Spleen (tissue), 11 donors: Measurements from ENCODE around the gene KRTDAP. TPM values are rescaled to one million over a fixed set of nuclear protein-coding genes. Genes with fewer than 3 reads are reported as not detected.

Experiments used
- DNase-seq: peaks from one replicate; pipeline ENCODE4 v3.0.0-alpha.2; 2020
- H3K27ac ChIP-seq, 8 donors: fragments of 200-600 bp; sonication (generic) in 7 of 8; 1 replicate in 4 of 8; 2 replicates in 4 of 8; pipeline versions ENCODE4 v1.5.0 to v1.8.0; 2016 to 2021; ENCODE audit warnings: inconsistent platforms in 4 of 8, mild to moderate bottlenecking in 4 of 8, moderate library complexity in 1 of 8
- H3K27me3 ChIP-seq, 7 donors: fragments of 200-600 bp; sonication (generic) in 6 of 7; replicated peaks in 1 of 7; 1 replicate in 4 of 7; 2 replicates in 3 of 7; pipeline versions ENCODE4 v1.5.0 to v1.8.0; 2016 to 2021; ENCODE audit warnings: inconsistent platforms in 3 of 7, mild to moderate bottlenecking in 1 of 7
- H3K36me3 ChIP-seq, 6 donors: fragments of 200-600 bp; sonication (generic) in 5 of 6; 1 replicate in 4 of 6; 2 replicates in 2 of 6; pipeline versions ENCODE4 v1.5.0 to v1.8.0; 2016 to 2021; ENCODE audit warnings: inconsistent platforms in 2 of 6
- H3K4me1 ChIP-seq, 6 donors: fragments of 200-600 bp; sonication (generic) in 5 of 6; 1 replicate in 3 of 6; 2 replicates in 3 of 6; pipeline versions ENCODE4 v1.5.0 to v1.8.0; 2016 to 2021; ENCODE audit warnings: inconsistent platforms in 3 of 6
- H3K4me3 ChIP-seq, 8 donors: fragments of 200-600 bp; sonication (generic) in 7 of 8; 1 replicate in 4 of 8; 2 replicates in 4 of 8; pipeline versions ENCODE4 v1.5.0 to v1.8.0; 2016 to 2021; ENCODE audit warnings: inconsistent platforms in 4 of 8, mild to moderate bottlenecking in 4 of 8, moderate library complexity in 2 of 8
- H3K9me3 ChIP-seq, 8 donors: fragments of 200-600 bp; sonication (generic) in 7 of 8; 1 replicate in 4 of 8; 2 replicates in 4 of 8; pipeline versions ENCODE4 v1.5.0 to v1.8.0; 2016 to 2021; ENCODE audit warnings: inconsistent platforms in 4 of 8
- POLR2A ChIP-seq, 3 donors: fragments of 450-650 bp; IDR thresholded peaks; one replicate each; pipeline ENCODE4 v1.5.1; 2017; ENCODE audit warnings: antibody characterized with exemption in 3 of 3, mild to moderate bottlenecking in 1 of 3
- POLR2AphosphoS5 ChIP-seq, 3 donors: sonication (generic); formaldehyde crosslinking; IDR thresholded peaks; one replicate each; pipeline ENCODE4 v1.5.1; 2017; ENCODE audit warnings: antibody characterized with exemption in 3 of 3
- WGBS, 5 donors: extraction: QIAGEN DNeasy Blood & Tissue Kit in 3 of 5; methylation state at CpG; one replicate each; pipeline versions ENCODE4 v1.1.5 to v1.1.7; 2013 to 2018; 5-methylcytosine and 5-hydroxymethylcytosine counted together
- intact Hi-C: fragments of 100-400 bp; cut with DNase I; formaldehyde crosslinking; loops from one replicate; pipeline ENCODE4 v1.15.0; 2023; ENCODE audit warnings: low total_unique reads
- polyA plus RNA-seq, 3 donors: library from polyadenylated mRNA; stranded (reverse); fragments of 200-250 nt; gene quantifications; one replicate each; pipeline ENCODE4 v1.2.1, GENCODE V29; 2013
- total RNA-seq, 7 donors: library from RNA; depleted of rRNA in 3 of 7; stranded (reverse); fragments of >200 nt in 3 of 7; fragmentation: NEBNext Ultra II Directional in 4 of 7; extraction: Animal tissue kit (Norgen Biotek cat#: 25700) in 4 of 7; gene quantifications; one replicate each; pipeline versions ENCODE4 v1.1.0 to v1.2.1, GENCODE V29; 2016 to 2021
- TF ChIP-seq, protein P1 (sequence below), 11 experiments: fragments of 200-600 bp in 7 of 11; fragments of 450-650 bp in 4 of 11; sonication (generic) in 4 of 11; IDR thresholded peaks in 8 of 11; conservative IDR thresholded peaks in 3 of 11; 1 replicate in 7 of 11; 2 replicates in 4 of 11; pipeline versions ENCODE4 v1.4.0 to v1.8.0; 2016 to 2021; ENCODE audit warnings: antibody characterized with exemption in 11 of 11, inconsistent platforms in 4 of 11, mild to moderate bottlenecking in 1 of 11
- donor health status: healthy with polysubstance abuse.
- donor health status: DM: no; HTN: no; CAD: no; lungs with moderate emphysema.
- donor health status: DM: no; HTN: no; CAD: no.
- donor health status: Bipolar disorder and iron deficiency.
- donor health status: healthy.
- donor health status: DM: no; HTN: no; CAD: no.
- donor health status: DM: yes; HTN: yes; CAD: no.

KRTDAP gene
- total and polyA plus RNA-seq, 10 donors, result 3.1 TPM; not detected in 9

DNA sequence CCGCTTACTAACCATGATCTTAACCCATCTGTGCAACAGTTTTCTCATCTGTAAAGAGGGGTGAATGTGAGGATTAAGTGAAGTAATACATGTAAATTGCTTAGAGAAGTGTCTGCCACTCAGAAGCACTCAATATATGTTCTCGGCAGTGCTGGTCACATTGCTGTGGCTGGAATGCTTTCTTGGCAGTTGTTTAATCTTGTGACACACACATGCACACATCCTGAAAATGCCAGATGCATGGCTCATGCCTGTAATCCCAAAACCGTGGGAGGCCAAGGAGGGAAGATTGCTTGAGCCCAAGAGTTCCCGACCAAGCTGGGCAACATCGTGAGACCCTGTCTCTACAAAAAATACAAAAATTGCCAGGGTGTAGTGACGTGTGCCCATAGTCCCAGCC is 28.0 kb upstream of the KRTDAP start:
- Histone ChIP-seq H3K4me3 (no peak overlapping the region), H3K27me3 (peaks cover 0 to 28% (median 6%) of the 10 kb centered on the region in 7 donors), H3K36me3 (no peaks in the 10 kb centered on the region), H3K9me3 (no peaks in the 10 kb centered on the region), H3K4me1 (no peaks in the 10 kb centered on the region), H3K27ac (no peak overlapping the region)
- DNase-seq, result no peak
- intact Hi-C loops, result no loop called here
- TF ChIP-seq POLR2A (IDR thresholded peaks at IDR 0.05) (no peak), POLR2AphosphoS5 (IDR thresholded peaks at IDR 0.05) (no peak)
- TF ChIP-seq, protein P1, sequence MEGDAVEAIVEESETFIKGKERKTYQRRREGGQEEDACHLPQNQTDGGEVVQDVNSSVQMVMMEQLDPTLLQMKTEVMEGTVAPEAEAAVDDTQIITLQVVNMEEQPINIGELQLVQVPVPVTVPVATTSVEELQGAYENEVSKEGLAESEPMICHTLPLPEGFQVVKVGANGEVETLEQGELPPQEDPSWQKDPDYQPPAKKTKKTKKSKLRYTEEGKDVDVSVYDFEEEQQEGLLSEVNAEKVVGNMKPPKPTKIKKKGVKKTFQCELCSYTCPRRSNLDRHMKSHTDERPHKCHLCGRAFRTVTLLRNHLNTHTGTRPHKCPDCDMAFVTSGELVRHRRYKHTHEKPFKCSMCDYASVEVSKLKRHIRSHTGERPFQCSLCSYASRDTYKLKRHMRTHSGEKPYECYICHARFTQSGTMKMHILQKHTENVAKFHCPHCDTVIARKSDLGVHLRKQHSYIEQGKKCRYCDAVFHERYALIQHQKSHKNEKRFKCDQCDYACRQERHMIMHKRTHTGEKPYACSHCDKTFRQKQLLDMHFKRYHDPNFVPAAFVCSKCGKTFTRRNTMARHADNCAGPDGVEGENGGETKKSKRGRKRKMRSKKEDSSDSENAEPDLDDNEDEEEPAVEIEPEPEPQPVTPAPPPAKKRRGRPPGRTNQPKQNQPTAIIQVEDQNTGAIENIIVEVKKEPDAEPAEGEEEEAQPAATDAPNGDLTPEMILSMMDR (IDR thresholded peaks at IDR 0.05 in 8 of 11, conservative IDR thresholded peaks at IDR 0.05 in 3 of 11), result no peak
- 67 to 83% (median 73%) methylated on average over 6 of the region's 6 CpGs for WGBS, 5 donors

DNA sequence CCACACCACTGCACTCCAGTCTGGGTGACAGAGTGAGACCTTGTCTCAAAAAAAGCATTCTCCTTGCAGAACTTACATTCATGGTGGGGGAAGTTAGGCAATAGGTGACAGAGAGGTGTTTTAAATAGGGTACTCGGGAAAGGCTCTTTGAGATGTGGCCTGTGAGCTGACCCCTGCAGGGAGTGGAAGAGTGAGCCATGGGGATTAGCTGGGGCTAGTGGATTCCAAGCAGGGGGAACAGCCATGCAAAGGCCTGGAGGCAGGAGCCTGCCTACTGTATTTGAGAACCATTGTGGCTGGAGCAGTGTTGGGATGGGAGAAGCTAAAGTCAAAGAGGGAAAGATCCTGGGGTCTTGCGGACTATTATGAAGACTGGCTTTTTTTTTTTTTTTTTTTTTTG is 27.1 kb upstream of the KRTDAP start:
- H3K9me3 ChIP-seq, result no peaks in the 10 kb centered on the region
- 78 to 89% (median 83%) methylated on average over 2 of the region's 2 CpGs for WGBS, 5 donors
- H3K36me3 ChIP-seq, result no peaks in the 10 kb centered on the region
- no peaks in the 10 kb centered on the region for H3K4me1 ChIP-seq
- TF ChIP-seq POLR2AphosphoS5 (IDR thresholded peaks at IDR 0.05), result no peak
- no peak overlapping the region for H3K27ac ChIP-seq
- peaks cover 0 to 38% (median 10%) of the 10 kb centered on the region in 7 donors for H3K27me3 ChIP-seq
- no peak for DNase-seq
- H3K4me3 ChIP-seq, result no peak overlapping the region
- intact Hi-C loops, result no loop called here

DNA sequence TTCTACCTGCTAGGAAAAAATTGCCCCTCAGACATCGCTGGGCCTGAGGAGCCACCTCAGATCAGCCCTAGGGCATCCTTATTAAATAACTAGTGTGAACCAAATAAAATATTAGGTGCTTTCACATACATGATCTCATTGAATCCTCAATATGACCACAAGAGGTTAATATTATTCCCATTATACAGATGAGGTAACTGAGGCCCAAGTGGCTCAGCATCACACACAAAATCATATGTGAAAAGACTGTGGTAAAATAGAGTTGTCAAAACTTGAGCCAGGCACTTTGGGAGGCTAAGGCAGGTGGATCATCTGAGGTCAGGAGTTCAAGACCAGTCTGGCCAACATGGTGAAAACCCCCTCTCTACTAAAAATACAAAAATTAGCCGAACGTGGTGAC is 26.0 kb upstream of the KRTDAP start:
- whole genome bisulfite sequencing, 5 donors, result 83 to 91% (median 85%) methylated on average over 3 of the region's 3 CpGs
- Histone ChIP-seq H3K36me3 (no peaks in the 10 kb centered on the region), H3K9me3 (no peaks in the 10 kb centered on the region), H3K4me1 (no peaks in the 10 kb centered on the region), H3K4me3 (no peak overlapping the region), H3K27me3 (peaks cover 0 to 48% (median 10%) of the 10 kb centered on the region in 7 donors), H3K27ac (no peak overlapping the region)
- intact Hi-C loops, result no loop called here
- DNase-seq, result no peak
- no peak for TF ChIP-seq POLR2A (IDR thresholded peaks at IDR 0.05)
- no peak for TF ChIP-seq POLR2AphosphoS5 (IDR thresholded peaks at IDR 0.05)
- TF ChIP-seq, protein P1 (IDR thresholded peaks at IDR 0.05 in 8 of 11, conservative IDR thresholded peaks at IDR 0.05 in 3 of 11), result no peak

DNA sequence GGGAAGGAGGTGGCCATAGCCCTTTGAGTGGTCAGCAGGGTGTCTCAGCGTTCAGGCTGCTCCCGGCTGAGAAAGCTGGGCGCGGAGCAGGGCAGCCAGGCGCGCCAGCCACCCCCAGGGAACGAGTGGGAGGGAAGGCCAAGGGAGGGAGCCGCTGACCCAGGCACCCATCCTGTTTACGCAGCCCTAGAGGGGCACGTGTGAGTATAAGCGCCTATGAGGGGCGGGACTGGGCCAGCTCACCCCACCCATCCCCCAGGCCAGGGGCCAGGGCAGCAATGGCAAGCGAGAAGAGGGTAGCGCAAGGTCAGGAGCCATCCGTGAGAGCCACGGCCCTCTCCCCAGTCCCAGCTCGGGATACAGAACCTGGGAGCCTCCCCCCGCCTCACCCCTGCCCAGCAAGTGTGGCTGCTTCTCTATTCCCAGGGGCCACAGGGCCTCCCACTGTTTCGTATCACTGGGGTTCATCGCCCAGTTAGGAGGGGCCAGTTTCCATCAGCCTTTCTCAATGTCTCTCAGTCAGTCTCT is 24.1 kb upstream of the KRTDAP start:
- Histone ChIP-seq H3K27ac (no peak overlapping the region), H3K4me3 (no peak overlapping the region), H3K36me3 (no peaks in the 10 kb centered on the region), H3K9me3 (no peaks in the 10 kb centered on the region), H3K4me1 (peaks cover 9 to 18% (median 14%) of the 10 kb centered on the region in 6 donors), H3K27me3 (peaks cover 0 to 68% (median 20%) of the 10 kb centered on the region in 7 donors)
- 24 to 46% (median 28%) methylated on average over 18 to 20 of the region's 20 CpGs for WGBS, 5 donors
- DNase-seq, result no peak
- no peak for TF ChIP-seq POLR2A (IDR thresholded peaks at IDR 0.05)
- TF ChIP-seq POLR2AphosphoS5 (IDR thresholded peaks at IDR 0.05), result peak in 1 of 3 donors; percentile 18
- intact Hi-C loops, result no loop called here

DNA sequence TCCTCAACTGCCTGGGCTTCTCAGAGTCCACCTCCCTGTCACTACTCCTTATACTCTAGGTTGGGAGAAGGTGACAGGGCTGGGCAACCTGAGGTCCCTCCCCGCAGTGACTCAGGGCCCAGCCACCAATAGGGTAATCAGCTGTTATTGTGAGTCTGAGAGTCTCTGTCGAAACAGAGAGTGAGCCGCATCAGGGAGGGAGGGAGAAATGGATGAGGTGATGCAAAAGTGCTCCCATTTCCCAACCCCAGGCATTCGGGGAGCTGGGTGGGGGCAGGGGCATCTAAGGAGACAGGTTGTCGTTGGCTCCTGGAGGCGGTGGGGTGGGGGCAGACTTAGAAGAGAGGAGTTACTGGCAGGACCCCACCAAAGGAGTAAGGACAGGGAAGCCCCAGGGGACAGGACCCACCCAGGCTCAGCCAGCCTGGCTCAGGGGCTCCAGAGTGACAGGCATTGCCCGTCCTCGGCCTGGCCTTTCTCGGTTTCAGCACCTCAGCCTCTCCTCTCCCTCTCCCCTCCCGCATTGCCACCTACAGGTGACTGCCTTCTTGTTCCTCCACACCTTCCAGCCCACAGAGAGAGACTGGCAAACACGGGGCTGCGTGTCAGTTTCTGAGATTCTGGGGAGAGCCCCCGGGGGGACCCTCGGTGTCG is 23.5 kb upstream of the KRTDAP start, which contains the start of gene DMKN:
DMKN (minus strand) TSS at position 22 of the 654 bp plus-strand sequence. CDS start 174 bp downstream, outside the sequence.
- Histone ChIP-seq H3K4me3 (no peak within 1 kb of the TSS), H3K4me1 (peaks cover 9 to 23% (median 16%) of the 10 kb centered on the region in 6 donors), H3K27ac (no peak within 1 kb of the TSS), H3K27me3 (peaks cover 0 to 73% (median 24%) of the 10 kb centered on the region in 7 donors), H3K9me3 (no peaks in the 10 kb centered on the region), H3K36me3 (no peaks in the 10 kb centered on the region)
- DNase-seq, result no peak
- no peak for TF ChIP-seq POLR2AphosphoS5 (IDR thresholded peaks at IDR 0.05)
- TF ChIP-seq, protein P1 (IDR thresholded peaks at IDR 0.05 in 8 of 11, conservative IDR thresholded peaks at IDR 0.05 in 3 of 11), result no peak
- no peak for TF ChIP-seq POLR2A (IDR thresholded peaks at IDR 0.05)
- intact Hi-C loops, result no loop called here
- WGBS, 5 donors, result 27 to 40% (median 28%) methylated on average over 11 to 15 of the region's 15 CpGs
